HepG2 (cell line): ENCODE data around the gene QKI. TPM values are rescaled to one million over a fixed set of nuclear protein-coding genes. Genes with fewer than 3 reads are reported as not detected.

Source experiments
- ATAC-seq: fragments of 200-7000 bp; cut with Tn5 transposase; 3 replicates; pipeline ENCODE4 v1.9.1; 2020; ENCODE audit warnings: mild to moderate bottlenecking, moderate library complexity
- BruUV-seq: library from RNA; stranded (reverse); fragments of 400-500 nt; replicated peaks from 2 replicates; lab custom pipeline; 2021; lab: Mats Ljungman, UMichigan
- CTCF ChIA-PET: fragments of 300-600 bp; formaldehyde crosslinking; extraction: SDS; loops from one replicate; lab custom pipeline; 2021; ENCODE audit warnings: low total read pairs, inconsistent platforms, low intra/inter-chr PET ratio; lab: Yijun Ruan, JAX
- POLR2A ChIA-PET: fragments of 350-600 bp; sonication (Branson Sonifier 250); formaldehyde crosslinking; loops from one replicate; lab custom pipeline; 2020; ENCODE audit warnings: antibody characterized with exemption, inconsistent platforms; lab: Yijun Ruan, JAX
- DNase-seq: peaks from one replicate; pipeline ENCODE4 v3.0.0-alpha.2; 2015; ENCODE audit warnings: low spot score
- FAIRE-seq: peaks from 3 replicates; lab custom pipeline; 2011; peaks lifted over from hg19 to GRCh38; lab: Jason Lieb, UNC
- H2AFZ ChIP-seq: one replicate; pipeline ENCODE4 v1.6.1; 2011; ENCODE audit warnings: low read length, inconsistent platforms
- H3K27ac ChIP-seq: fragments of 300-600 bp; 3 replicates; pipeline ENCODE4 v1.8.0; 2011; ENCODE audit warnings: mixed run types, mild to moderate bottlenecking, mixed read lengths, low read length, inconsistent platforms; ENCODE audit not compliant: insufficient read depth; ENCODE audit errors: extremely low read length
- H3K27me3 ChIP-seq, 2 experiments: fragments of 200-600 bp in 1 of 2; 2 replicates in 1 of 2; 3 replicates in 1 of 2; pipeline versions ENCODE4 v1.6.0 to v1.8.0; 2011; ENCODE audit warnings: low read length in 2 of 2, mild to moderate bottlenecking in 2 of 2, moderate library complexity in 2 of 2, inconsistent platforms in 1 of 2; ENCODE audit not compliant: insufficient read depth in 2 of 2, control insufficient read depth in 1 of 2
- H3K36me3 ChIP-seq, 2 experiments: fragments of 200-600 bp in 1 of 2; replicated peaks in 1 of 2; 2 replicates in 1 of 2; 3 replicates in 1 of 2; pipeline versions ENCODE4 v1.5.1 to v1.8.0; 2011; ENCODE audit warnings: low read length in 2 of 2, inconsistent platforms in 1 of 2; ENCODE audit not compliant: insufficient read depth in 2 of 2, control insufficient read depth in 1 of 2
- H3K4me1 ChIP-seq: 2 replicates; pipeline ENCODE4 v1.5.1; 2012; ENCODE audit warnings: low read length, inconsistent platforms; ENCODE audit not compliant: insufficient read depth
- H3K4me2 ChIP-seq: 2 replicates; pipeline ENCODE4 v1.6.0; 2011; ENCODE audit warnings: low read depth, low read length, inconsistent platforms
- H3K4me3 ChIP-seq, 3 experiments: fragments of 200-600 bp in 1 of 3; sonication (generic), shearing (Covaris generic) in 1 of 3; replicated peaks in 1 of 3; 2 replicates each; pipeline ENCODE4 v1.5.1; 2011 to 2016; ENCODE audit warnings: low read length in 3 of 3, inconsistent platforms in 2 of 3, low read depth in 2 of 3, mild to moderate bottlenecking in 2 of 3, control low read depth in 1 of 3, mixed read lengths in 1 of 3; ENCODE audit not compliant: insufficient read depth in 1 of 3
- H3K79me2 ChIP-seq: one replicate; pipeline ENCODE4 v1.6.1; 2011; ENCODE audit warnings: low read length, inconsistent platforms; ENCODE audit not compliant: insufficient read depth
- H3K9ac ChIP-seq: 2 replicates; pipeline ENCODE4 v1.6.0; 2011; ENCODE audit warnings: mild to moderate bottlenecking, low read depth, low read length, inconsistent platforms; ENCODE audit not compliant: insufficient read depth
- H3K9me3 ChIP-seq: 2 replicates; pipeline ENCODE4 v1.5.1; 2012; ENCODE audit warnings: mild to moderate bottlenecking, low read length
- H4K20me1 ChIP-seq: 2 replicates; pipeline ENCODE4 v1.6.0; 2011; ENCODE audit warnings: inconsistent platforms, mild to moderate bottlenecking, low read length, moderate library complexity; ENCODE audit not compliant: insufficient read depth
- GABPA ChIP-seq, 2 experiments: IDR thresholded peaks; 2 replicates each; pipeline ENCODE4 v1.6.1; 2011 to 2016; ENCODE audit warnings: low read depth in 2 of 2, low read length in 1 of 2, missing biosample characterization in 1 of 2, missing genetic modification characterization in 1 of 2
- POLR2G ChIP-seq: fragments of 200-400 bp; formaldehyde crosslinking; IDR thresholded peaks from 2 replicates; pipeline ENCODE4 v1.6.1; 2018; ENCODE audit warnings: mild to moderate bottlenecking, low read depth, low read length, moderate library complexity
- RBM22 ChIP-seq: fragments of 200-400 bp; formaldehyde crosslinking; optimal IDR thresholded peaks from 2 replicates; pipeline ENCODE3; 2017; ENCODE audit warnings: mild to moderate bottlenecking, low read length, moderate library complexity
- ZNF101 ChIP-seq: sonication (generic); formaldehyde crosslinking; IDR thresholded peaks from 2 replicates; pipeline ENCODE4 v1.4.0; 2020; ENCODE audit warnings: mild to moderate bottlenecking, low read depth, missing genetic modification reagents, borderline replicate concordance
- ZNF234 ChIP-seq: sonication (generic); formaldehyde crosslinking; conservative IDR thresholded peaks from 2 replicates; pipeline ENCODE4 v1.5.1; 2020; ENCODE audit warnings: mild to moderate bottlenecking, missing genetic modification reagents
- ZNF567 ChIP-seq: sonication (generic); formaldehyde crosslinking; IDR thresholded peaks from 2 replicates; pipeline ENCODE4 v1.8.1; 2023; ENCODE audit warnings: mild to moderate bottlenecking, missing genetic modification reagents, borderline replicate concordance
- WGBS: methylation state at CpG from one replicate; pipeline ENCODE4 v1.1.6; 2017; ENCODE audit warnings: low lambda C conversion rate; 5-methylcytosine and 5-hydroxymethylcytosine counted together
- in situ Hi-C: cut with HindIII; loops from 2 replicates; pipeline ENCODE4 v1.10.0; 2017; ENCODE audit warnings: low pct_unique_long_range_greater_than_20kb; ENCODE audit not compliant: extremely low pct_ligation_motif_present
- intact Hi-C: fragments of 100-400 bp; cut with micrococcal nuclease; formaldehyde crosslinking; loops from one replicate; pipeline ENCODE4 v1.10.0; 2022; ENCODE audit not compliant: unreplicated experiment
- polyA plus RNA-seq, 8 experiments: library from polyadenylated mRNA; depleted of rRNA in 3 of 8; stranded (reverse) in 7 of 8; unstranded in 1 of 8; fragments of >200 nt; fragmentation: Illumina TruSeq in 4 of 8; extraction: Trizol in 4 of 8; gene quantifications; 2 replicates each; pipeline versions ENCODE4 v1.2.1 to v1.2.3, GENCODE V29; 2011 to 2016; ENCODE audit warnings: low read depth in 4 of 8, missing spikeins in 1 of 8, mixed read lengths in 1 of 8; ENCODE audit not compliant: insufficient read depth in 1 of 8
- total RNA-seq, 5 experiments: library from RNA; depleted of rRNA; stranded (reverse); fragments of >200 nt; fragmentation: Illumina TruSeq; extraction: Trizol; gene quantifications; 2 replicates each; pipeline ENCODE4 v1.2.3, GENCODE V29; 2016; ENCODE audit warnings: low read depth in 1 of 5
- TF ChIP-seq, protein P1 (sequence below): IDR thresholded peaks from 2 replicates; pipeline ENCODE4 v1.6.1; 2018; ENCODE audit warnings: missing genetic modification reagents
- TF ChIP-seq, protein P2 (sequence below): fragments of 450-650 bp; IDR thresholded peaks from 2 replicates; pipeline ENCODE4 v1.6.1; 2016

Gene QKI
- total and polyA plus RNA-seq, 2 of the 13 experiments (the other 11 are each of a cell fraction or from before 2014, with no cell fraction given) = 136 to 137 TPM

DNA sequence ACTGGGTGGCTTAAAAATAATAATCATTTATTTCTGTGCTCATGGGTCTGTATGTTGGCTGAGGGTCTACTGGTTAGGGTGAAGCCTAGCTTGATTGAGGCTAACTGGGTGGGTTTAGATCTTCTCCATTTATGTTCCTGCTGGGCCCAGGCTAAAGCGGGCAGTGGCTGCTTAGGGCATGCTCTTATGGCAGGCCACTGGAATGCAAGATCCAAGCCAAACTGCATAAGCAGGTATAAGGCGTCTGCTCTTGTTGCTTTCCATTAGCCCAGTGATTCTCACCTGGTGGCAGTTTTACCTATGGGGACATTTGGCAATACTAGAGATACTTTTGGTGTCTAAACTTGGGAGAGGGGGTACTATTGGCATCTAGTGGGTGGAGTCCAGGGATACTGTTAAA is 44.5 kb downstream of the QKI start:
- Histone ChIP-seq H3K4me1 (peaks cover 14% of the 10 kb centered on the region), H3K27ac (no peak overlapping the region), H3K79me2 (peaks cover 98% of the 10 kb centered on the region), H3K9ac (no peak overlapping the region), H3K9me3 (no peaks in the 10 kb centered on the region), H3K27me3 (no peaks in the 10 kb centered on the region), H3K36me3 (peaks cover 1 to 18% of the 10 kb centered on the region in 2 experiments; a peak in 4 of 5 replicates), H3K4me3 (no peak overlapping the region), H4K20me1 (no peaks in the 10 kb centered on the region; the same call in 1 of the 2 replicates), H2AFZ (no peak overlapping the region), H3K4me2 (no peak overlapping the region)
- ATAC-seq (no peak), FAIRE-seq (no peak), DNase-seq (no peak)
- POLR2A ChIA-PET = no interaction called here
- in situ Hi-C loops = no loop called here
- CTCF ChIA-PET = no interaction called here
- BruUV-seq = no TSS peak
- intact Hi-C loops = no loop called here
- WGBS = 100% methylated on average over 2 of the region's 2 CpGs
- TF ChIP-seq ZNF234 (no peak), GABPA (IDR thresholded peaks at IDR 0.05; ENCODE audit: low read depth, low read length) (no peak), GABPA (CRISPR knock-in tag; IDR thresholded peaks at IDR 0.05; ENCODE audit: low read depth) (no peak), POLR2G (no peak), ZNF101 (CRISPR knock-in tag) (no peak), RBM22 (peak; percentile 20), ZNF567 (CRISPR knock-in tag) (no peak)
- TF ChIP-seq, protein P1, sequence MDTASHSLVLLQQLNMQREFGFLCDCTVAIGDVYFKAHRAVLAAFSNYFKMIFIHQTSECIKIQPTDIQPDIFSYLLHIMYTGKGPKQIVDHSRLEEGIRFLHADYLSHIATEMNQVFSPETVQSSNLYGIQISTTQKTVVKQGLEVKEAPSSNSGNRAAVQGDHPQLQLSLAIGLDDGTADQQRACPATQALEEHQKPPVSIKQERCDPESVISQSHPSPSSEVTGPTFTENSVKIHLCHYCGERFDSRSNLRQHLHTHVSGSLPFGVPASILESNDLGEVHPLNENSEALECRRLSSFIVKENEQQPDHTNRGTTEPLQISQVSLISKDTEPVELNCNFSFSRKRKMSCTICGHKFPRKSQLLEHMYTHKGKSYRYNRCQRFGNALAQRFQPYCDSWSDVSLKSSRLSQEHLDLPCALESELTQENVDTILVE (CRISPR knock-in tag) = no peak
- TF ChIP-seq, protein P2, sequence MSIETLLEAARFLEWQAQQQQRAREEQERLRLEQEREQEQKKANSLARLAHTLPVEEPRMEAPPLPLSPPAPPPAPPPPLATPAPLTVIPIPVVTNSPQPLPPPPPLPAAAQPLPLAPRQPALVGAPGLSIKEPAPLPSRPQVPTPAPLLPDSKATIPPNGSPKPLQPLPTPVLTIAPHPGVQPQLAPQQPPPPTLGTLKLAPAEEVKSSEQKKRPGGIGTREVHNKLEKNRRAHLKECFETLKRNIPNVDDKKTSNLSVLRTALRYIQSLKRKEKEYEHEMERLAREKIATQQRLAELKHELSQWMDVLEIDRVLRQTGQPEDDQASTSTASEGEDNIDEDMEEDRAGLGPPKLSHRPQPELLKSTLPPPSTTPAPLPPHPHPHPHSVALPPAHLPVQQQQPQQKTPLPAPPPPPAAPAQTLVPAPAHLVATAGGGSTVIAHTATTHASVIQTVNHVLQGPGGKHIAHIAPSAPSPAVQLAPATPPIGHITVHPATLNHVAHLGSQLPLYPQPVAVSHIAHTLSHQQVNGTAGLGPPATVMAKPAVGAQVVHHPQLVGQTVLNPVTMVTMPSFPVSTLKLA = no peak
